Stimulated activated CD4-positive, alpha-beta T cell treated with anti-CD3 and anti-CD28 coated beads, Interleukin-15, amount 100 ng/mL, for 24 hours (primary cell): ENCODE data around the gene DFFB.

Source experiments
- DNase-seq: peaks from one replicate; pipeline ENCODE4 v3.0.0-alpha.2; 2020

DFFB gene

DNA sequence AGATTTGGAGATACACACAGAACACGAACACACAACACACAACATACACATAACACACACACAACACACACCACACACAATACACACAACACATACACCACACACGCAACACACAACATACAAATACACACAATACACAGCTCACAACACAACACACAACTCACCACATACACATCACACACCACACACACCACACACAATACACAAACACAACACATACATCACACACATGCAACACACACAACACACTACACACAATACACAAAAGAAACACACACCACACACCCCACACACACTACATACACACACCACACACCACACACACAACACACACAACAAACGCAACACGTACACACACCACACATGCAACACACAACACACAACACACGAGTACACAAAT lies 71.8 kb downstream of the DFFB start:
- no peak for DNase-seq

DNA sequence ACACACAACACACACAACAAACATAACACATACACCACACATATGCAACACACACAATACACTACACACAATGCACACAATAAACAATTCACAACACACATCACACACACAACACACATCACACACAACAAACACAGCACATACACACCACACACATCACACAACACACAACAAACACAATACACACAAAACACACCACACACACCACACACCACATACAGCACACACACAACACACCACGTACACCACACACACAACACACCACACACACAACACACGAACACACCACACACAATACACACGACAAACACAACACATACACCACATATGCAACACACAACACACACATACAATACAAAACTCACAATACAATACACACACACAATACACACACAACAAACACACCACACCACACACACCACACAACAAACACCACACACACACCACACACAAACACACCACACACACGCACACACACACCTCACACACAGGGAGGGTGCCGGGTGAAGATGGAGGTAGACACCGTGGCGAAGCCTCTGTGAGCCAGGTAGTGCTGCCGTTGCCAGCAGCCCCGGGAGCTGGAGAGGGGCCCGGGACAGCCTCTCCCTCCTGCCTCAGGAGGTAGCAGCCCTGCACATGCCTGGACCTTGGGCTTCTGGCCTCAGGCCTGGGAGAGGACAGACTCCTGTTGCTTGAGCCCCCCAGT lies 73.2 kb downstream of the DFFB start:
- DNase-seq, result no peak

DNA sequence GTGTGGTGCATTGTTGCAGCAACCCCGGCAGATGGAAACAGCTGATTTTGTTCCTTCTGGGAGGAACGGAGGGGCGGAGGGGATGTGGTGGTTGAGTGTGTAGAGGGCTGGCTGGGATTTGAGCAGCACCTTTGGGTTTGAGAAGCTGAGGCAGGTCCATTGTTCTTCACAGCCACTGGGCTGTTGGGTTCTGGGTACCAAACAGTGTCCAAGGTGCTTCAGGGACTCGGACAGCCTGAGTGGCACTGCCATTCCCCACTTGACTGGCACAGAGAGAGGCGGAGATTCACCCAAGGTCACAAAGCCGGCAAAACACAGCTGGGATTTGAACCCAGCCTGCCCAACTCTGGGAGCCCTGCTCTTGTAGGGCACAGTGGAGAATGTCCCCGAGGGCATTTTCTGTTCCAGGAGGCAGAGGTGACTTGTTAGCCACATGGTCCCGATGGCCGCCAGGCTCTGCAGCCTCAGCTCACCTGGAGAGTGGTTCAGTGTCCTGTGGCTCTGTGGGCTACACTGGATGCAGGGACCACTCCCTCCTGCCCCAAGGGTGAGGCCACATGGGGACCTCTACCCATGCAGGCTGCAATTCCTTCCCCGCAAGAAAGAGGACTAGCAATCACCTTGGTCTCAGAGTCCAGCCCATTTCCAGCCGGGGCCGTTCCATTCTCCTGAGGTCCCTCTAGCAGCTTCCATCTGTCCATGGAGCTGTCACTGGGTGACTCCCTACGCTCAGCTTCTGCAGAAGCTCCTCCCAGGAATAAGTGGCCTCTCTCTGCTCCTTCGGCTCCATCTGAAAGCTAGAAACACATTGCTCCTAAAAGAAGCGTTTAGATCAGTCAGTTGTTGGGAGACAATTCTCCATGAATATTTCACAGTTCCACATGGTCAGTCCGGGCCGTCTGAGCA lies 74.0 kb downstream of the DFFB start:
- no peak for DNase-seq

DNA sequence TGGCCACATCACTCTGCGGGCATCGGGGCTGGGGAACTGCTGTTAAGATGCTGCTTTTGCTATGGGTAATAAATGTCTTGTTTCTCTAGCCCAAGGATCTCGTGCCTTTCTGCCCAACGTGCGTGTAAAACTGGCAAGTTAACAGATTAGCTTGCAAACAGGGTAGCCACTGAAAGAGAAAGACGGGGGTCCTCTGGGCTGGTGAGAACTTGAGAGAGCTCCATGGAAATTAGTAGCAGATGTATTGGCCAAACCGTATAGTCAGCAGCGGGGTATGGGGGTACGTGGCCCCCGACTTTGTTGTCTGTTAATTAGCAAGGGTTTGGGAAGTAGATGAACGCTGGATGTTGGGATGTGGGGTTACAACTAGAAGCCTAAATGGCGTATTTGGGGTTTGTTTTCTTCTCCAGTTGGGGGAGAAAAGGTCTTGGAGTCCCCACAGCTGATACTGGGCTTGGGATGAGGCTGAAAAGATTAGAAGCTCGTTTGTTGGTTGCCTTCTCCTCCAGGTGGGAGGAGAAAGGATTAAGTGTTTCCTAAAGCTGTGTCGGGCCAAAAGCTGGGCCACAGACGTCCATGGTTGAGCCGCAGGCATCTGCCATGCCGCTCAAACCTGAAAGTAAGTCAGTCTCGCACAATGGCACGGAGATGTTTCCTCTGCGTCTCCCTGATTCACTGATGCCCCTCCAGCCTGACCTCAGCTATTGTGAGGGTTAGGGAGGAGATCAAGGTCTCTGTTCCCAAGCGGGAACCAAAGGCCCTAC lies 75.1 kb downstream of the DFFB start:
- DNase-seq, result no peak
